Neural crest cell (in vitro differentiated cells): ENCODE measurements around the gene LRRK1. TPM values are rescaled to one million over a fixed set of nuclear protein-coding genes. Genes with fewer than 3 reads are reported as not detected.
A peak's percentile ranks its signal among the peaks of the same experiment; 100 is the strongest.

ENCODE experiments used
- DNase-seq: peaks from one replicate; pipeline ENCODE4 v3.0.0; 2021; ENCODE audit warnings: low read depth, mixed read lengths, low spot score
- H3K27ac Mint-ChIP-seq: one replicate; pipeline ENCODE4 v1.8.0; 2021; ENCODE audit warnings: mild to moderate bottlenecking, mixed read lengths; ENCODE audit not compliant: unreplicated experiment
- H3K27me3 Mint-ChIP-seq: 2 replicates; pipeline ENCODE4 v1.8.0; 2021; ENCODE audit warnings: low read depth, mild to moderate bottlenecking, mixed read lengths
- H3K36me3 Mint-ChIP-seq: 2 replicates; pipeline ENCODE4 v1.8.0; 2021; ENCODE audit warnings: low read depth, mild to moderate bottlenecking, mixed read lengths
- H3K4me1 Mint-ChIP-seq: 2 replicates; pipeline ENCODE4 v1.8.0; 2021; ENCODE audit warnings: mixed read lengths
- H3K4me3 Mint-ChIP-seq: one replicate; pipeline ENCODE4 v1.8.0; 2021; ENCODE audit warnings: mild to moderate bottlenecking, mixed read lengths
- H3K9me3 Mint-ChIP-seq: 2 replicates; pipeline ENCODE4 v1.8.0; 2021; ENCODE audit warnings: mixed read lengths
- CTCF ChIP-seq: fragments of 200-600 bp; sonication (generic); conservative IDR thresholded peaks from 2 replicates; pipeline ENCODE4 v1.5.0; 2021; ENCODE audit warnings: antibody characterized with exemption, mild to moderate bottlenecking
- total RNA-seq: library from RNA; stranded (reverse); gene quantifications from 2 replicates; pipeline ENCODE4 v1.2.1, GENCODE V29; 2021

Gene LRRK1
- total RNA-seq, 1 donor from 2014 or later, result 1.7 TPM

DNA sequence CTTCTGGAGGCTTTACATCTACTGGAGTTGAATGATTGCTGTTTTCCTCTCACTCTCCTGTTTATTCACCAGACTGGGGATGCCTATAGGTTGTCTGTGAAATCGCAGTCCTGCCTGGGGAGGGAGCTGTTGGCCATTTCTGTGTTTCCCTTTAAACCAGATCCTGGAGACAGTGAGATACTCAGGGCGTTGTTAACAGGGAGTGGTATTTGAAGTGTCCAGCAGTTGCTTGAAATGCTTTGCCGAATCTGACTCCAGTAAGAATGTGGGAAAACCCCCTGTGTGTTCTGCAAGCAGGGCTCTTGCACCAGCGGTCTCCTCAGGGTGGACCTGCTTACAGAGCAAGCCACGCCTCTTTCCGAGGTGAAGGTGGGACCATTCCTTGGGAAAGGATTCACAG is 4.3 kb upstream of the LRRK1 start:
- Mint-ChIP-seq H3K9me3 (peaks cover 7% of the 10 kb centered on the region), H3K4me3 (no peak overlapping the region), H3K4me1 (peaks cover 14% of the 10 kb centered on the region), H3K36me3 (peaks cover 7% of the 10 kb centered on the region), H3K27me3 (peaks cover 54% of the 10 kb centered on the region), H3K27ac (no peak overlapping the region)
- no peak for DNase-seq
- peak; percentile 46 for TF ChIP-seq CTCF

GRCh38 chr15:100918034-100918689 is 995 bp upstream of the LRRK1 start:
- TF ChIP-seq CTCF, result peak; percentile 87
- H3K27ac Mint-ChIP-seq, result no peak overlapping the region
- H3K36me3 Mint-ChIP-seq, result peaks cover 7% of the 10 kb centered on the region
- peaks cover 82% of the 10 kb centered on the region for H3K27me3 Mint-ChIP-seq
- H3K4me3 Mint-ChIP-seq, result peak overlapping the region; percentile 75
- H3K4me1 Mint-ChIP-seq, result peaks cover 14% of the 10 kb centered on the region
- peaks cover 7% of the 10 kb centered on the region for H3K9me3 Mint-ChIP-seq
- DNase-seq, result peak; percentile 68

DNA sequence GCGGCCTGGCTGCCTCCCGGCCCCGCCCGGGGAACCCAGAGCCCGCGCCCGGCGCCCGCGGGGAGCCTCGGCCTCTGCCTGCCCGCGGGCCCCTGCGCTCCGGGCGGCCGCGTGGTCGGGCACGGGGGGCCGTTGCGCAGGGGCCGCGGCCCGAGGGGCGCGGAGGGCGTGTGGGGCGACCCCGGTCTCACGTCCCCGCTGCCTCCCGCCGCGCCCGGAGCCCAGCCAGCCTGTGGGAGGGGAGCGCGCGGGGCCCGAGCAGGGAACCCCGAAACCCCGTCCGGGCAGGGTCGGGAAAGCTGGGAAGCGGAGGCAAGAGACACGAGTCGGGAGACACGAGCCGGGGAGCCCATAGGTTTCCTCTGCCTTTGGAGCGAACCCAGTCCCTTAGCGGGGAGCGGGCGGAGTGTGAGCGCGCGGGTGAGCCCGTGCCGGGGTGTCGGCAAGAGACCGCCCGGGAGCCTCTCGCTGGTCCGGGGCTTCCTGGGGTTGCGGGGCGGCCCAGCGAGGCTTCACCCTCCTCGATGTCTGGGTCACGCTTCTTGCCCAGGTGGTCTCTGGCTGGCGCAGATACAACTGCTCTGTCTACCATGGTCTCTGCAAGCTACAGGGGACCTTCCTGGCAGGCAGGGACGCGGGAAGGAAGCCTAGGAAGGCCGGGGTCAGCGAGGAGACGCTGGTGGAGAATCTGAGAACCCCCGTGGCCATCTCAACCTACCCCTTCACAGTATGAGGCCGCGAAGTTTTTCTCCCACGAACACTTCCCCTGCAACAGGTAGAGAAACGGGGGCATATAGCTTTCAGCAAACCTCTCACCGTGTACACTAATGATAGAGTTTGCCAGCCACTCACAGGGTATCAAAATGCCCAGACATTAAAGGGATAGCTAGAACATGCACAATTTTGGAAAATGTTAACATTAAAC is 586 bp downstream of the LRRK1 start:
- no peak for TF ChIP-seq CTCF
- H3K27me3 Mint-ChIP-seq, result peaks cover 87% of the 10 kb centered on the region
- no peaks in the 10 kb centered on the region for H3K36me3 Mint-ChIP-seq
- H3K4me1 Mint-ChIP-seq, result peaks cover 6% of the 10 kb centered on the region
- DNase-seq, result no peak
- H3K27ac Mint-ChIP-seq, result no peak overlapping the region
- no peaks in the 10 kb centered on the region for H3K9me3 Mint-ChIP-seq
- H3K4me3 Mint-ChIP-seq, result peak overlapping the region; percentile 6

- peak overlapping the region; percentile 54 for H3K4me3 Mint-ChIP-seq
Measured at GRCh38 chr15:100920516-100921135, 1.5 kb downstream of the LRRK1 start.

More at GRCh38 chr15:100920516-100921135, 1.5 kb downstream of the LRRK1 start:
- Mint-ChIP-seq H3K9me3 (no peaks in the 10 kb centered on the region), H3K4me1 (peaks cover 6% of the 10 kb centered on the region), H3K27me3 (peaks cover 84% of the 10 kb centered on the region), H3K27ac (no peak overlapping the region), H3K36me3 (no peaks in the 10 kb centered on the region)
- no peak for TF ChIP-seq CTCF
- no peak for DNase-seq
